HEK293T (cell line): ENCODE data around the gene SCAND1.
"Not testable (repeated sequence)": the region's sequence is repeated elsewhere in the genome, so short reads cannot be mapped to it uniquely, and the experiment has no call there.

Source experiments
- BHLHE40 ChIP-seq: fragments of 450-650 bp; IDR thresholded peaks from 2 replicates; pipeline ENCODE4 v1.6.1; 2016; ENCODE audit warnings: mild to moderate bottlenecking, moderate library complexity, borderline replicate concordance
- SP1 ChIP-seq: fragments of 450-650 bp; IDR thresholded peaks from 2 replicates; pipeline ENCODE4 v1.6.1; 2017

- TF ChIP-seq BHLHE40, SP1: not testable (repeated sequence)
These were observed 42.2 kb upstream of the SCAND1 start for GRCh38 chr20:35996492-35996891.
